Measurements from ENCODE around the gene TRAPPC2.

TRAPPC2 gene

GRCh38 chrX:13734278-13735172 is at the start of gene TRAPPC2, which contains the start of gene OFD1:
Gene TRAPPC2, minus strand, starts transcription at chrX:13734620. Its CDS starts 14,657 bp downstream, at chrX:13719963.
Gene OFD1, plus strand, starts transcription at chrX:13734748. Its CDS starts 324 bp downstream, at chrX:13735072.
- DNase-seq: peak; percentile 52 to 84 (median 68)

GRCh38 chrX:13780868-13781427 is 46.5 kb upstream of the TRAPPC2 start:
- no peak for DNase-seq

- no peak for DNase-seq
These were observed 44.5 kb upstream of the TRAPPC2 start for GRCh38 chrX:13778916-13779315.

GRCh38 chrX:13776387-13776786 is 42.0 kb upstream of the TRAPPC2 start:
- no peak for DNase-seq

- no peak for DNase-seq
These were observed 41.4 kb upstream of the TRAPPC2 start for GRCh38 chrX:13775837-13776236.

- DNase-seq: no peak
These were observed 40.3 kb upstream of the TRAPPC2 start for GRCh38 chrX:13774696-13775095.

- DNase-seq: no peak
These were observed 35.7 kb upstream of the TRAPPC2 start for GRCh38 chrX:13770013-13770535.

- DNase-seq: no peak
These were observed 34.5 kb upstream of the TRAPPC2 start for GRCh38 chrX:13768939-13769338.

GRCh38 chrX:13764765-13765164 is 30.3 kb upstream of the TRAPPC2 start:
- no peak for DNase-seq

GRCh38 chrX:13764281-13764680 is 29.9 kb upstream of the TRAPPC2 start:
- DNase-seq: no peak

GRCh38 chrX:13763489-13763888 is 29.1 kb upstream of the TRAPPC2 start:
- no peak for DNase-seq

- no peak for DNase-seq
These were observed 27.4 kb upstream of the TRAPPC2 start for GRCh38 chrX:13761606-13762414.

- no peak for DNase-seq
These were observed 26.0 kb upstream of the TRAPPC2 start for GRCh38 chrX:13760426-13760825.

GRCh38 chrX:13759152-13759718 is 24.8 kb upstream of the TRAPPC2 start:
- no peak for DNase-seq

GRCh38 chrX:13756381-13756780 is 22.0 kb upstream of the TRAPPC2 start:
- no peak for DNase-seq

GRCh38 chrX:13755254-13755653 is 20.8 kb upstream of the TRAPPC2 start:
- DNase-seq: no peak

- no peak for DNase-seq
These were observed 20.3 kb upstream of the TRAPPC2 start for GRCh38 chrX:13754765-13755164.

- no peak for DNase-seq
These were observed 18.2 kb upstream of the TRAPPC2 start for GRCh38 chrX:13752646-13753045.

- no peak for DNase-seq
These were observed 17.7 kb upstream of the TRAPPC2 start for GRCh38 chrX:13752141-13752540.

- DNase-seq: no peak
These were observed 16.4 kb upstream of the TRAPPC2 start for GRCh38 chrX:13750812-13751211.

- no peak for DNase-seq
These were observed 15.8 kb upstream of the TRAPPC2 start for GRCh38 chrX:13750204-13750603.

- DNase-seq: no peak
These were observed 14.1 kb upstream of the TRAPPC2 start for GRCh38 chrX:13748486-13748885.

GRCh38 chrX:13747836-13748235 is 13.4 kb upstream of the TRAPPC2 start:
- DNase-seq: peak in 1 of 4 experiments; percentile 1
